Left forelimb (tissue), 1 donor: ENCODE results near the gene CCNB2.
"Not testable (repeated sequence)": the region's sequence is repeated elsewhere in the genome, so short reads cannot be mapped to it uniquely, and the experiment has no call there.

Source experiments
- DNase-seq: peaks from one replicate; pipeline ENCODE4 v3.0.0-alpha.2; 2018; ENCODE audit warnings: low spot score

The CCNB2 gene

DNA sequence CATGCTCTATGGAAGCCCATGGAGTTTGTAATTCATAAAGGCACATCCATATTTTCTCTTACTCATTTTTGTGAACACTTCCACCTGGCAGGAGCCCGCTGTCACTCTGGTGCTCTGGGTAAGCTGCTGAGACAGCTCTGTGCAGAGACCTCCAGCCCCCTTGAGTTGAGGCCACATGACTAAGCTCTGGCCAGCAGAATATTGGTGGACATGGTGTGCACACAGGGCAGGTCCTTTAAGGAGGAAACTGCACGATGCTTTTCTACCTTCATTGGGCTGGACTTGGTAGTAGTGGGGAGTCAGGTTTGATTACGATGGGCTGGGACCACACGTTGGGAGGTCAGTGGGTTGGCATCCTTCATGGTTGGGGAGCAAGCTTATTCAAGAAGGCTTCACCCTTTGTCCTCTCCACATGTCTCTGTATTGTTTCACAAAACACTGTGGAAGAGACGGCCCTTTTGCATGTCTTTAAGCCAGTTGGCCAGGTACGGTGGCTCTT, 29.0 kb downstream of the CCNB2 start:
- no peak for DNase-seq

DNA sequence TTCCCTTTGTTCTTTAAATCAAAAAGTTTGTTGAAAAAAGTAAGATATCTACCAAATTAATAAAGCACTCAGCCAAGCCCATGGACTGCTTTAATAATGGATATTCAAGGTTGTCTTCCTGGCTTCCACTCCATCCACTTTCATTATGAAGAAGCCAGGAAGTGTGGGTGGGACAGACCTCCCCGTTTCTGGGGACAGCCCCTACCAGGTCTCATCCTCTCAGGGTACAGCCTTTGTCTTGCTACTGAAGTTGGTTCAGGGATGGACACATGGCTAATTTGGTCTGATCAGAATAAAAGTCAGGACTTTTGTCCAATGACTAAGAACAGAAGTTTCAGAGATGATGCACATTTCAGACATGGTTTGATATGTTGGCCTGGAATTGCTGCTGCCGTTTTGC, 32.6 kb downstream of the CCNB2 start:
- DNase-seq: no peak

DNA sequence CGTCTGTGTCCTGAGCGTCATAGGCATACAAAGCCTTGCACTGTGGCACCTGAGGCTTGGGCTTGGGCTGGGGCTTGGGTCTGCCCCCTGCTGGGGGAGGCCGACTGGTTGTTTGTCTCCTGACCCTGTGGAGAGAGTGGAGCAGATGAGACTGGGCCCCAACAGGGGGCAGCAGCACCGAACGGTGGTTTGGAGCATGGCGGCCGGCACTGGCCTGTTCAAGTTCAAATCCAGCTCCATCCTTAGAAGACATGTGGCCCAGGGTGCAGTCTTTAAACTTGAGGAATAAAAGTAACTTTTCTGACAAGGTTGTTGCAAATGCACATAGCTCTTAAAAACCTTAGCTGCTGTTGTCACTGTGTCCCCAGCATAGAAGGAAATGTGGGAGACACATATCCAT, 33.3 kb downstream of the CCNB2 start:
- no peak for DNase-seq

DNA sequence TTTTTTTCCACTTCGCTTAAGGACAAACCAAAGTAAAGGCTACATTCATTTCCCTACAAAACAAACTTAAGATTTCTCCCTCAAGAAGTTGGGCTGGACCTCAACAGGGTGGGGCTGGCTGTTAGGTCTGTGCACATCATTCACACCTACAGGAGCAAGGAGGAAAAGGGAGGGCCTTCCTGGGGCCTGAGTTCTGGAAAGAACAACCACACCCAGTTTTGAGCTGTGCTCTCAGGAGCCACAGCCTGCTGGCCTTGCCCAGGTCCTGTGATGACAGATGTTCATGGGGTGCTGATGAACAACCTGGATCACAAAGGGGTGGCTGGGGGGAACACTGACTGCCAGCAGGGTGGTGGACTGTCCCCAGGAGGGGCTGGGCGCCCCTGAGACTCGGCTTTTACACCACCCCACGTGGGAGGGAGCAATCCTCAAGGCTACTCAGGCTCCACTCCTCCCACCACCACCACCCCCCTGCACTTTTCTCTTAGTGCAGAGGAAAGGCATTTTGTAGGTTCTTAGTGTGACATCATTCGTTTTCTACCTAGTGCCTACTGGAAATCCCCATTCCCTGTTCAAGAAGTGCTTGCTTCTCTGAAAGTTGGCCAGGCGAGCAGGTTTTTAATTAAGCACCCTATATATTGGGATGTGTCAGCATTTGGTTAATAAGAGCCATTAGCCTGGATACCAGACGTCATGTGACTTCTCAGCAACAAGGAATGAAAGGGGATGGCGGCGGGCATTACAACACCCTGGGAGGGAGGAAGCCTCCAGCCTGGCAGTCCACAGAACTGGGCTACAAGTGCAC, 35.7 kb downstream of the CCNB2 start:
- DNase-seq: no peak

DNA sequence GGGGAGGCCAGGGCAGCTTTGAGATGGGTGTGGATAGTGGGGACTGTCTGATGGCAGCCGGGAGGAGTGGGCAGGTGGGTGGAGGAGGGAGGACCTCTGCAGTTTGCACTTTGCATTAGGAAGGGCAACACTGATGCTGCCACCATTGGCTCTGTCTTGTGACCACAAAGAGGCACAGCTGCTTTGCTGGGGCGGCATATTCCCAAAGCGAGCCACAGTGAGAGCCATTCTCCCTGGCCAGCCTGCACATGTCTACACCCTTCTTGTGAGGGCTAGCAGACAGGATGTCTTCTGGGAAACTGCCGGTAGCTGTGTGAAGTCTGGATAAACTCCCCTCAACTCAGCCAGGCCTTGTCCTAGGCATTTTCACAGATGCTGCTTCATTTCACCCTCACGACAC, 38.3 kb downstream of the CCNB2 start:
- no peak for DNase-seq

DNA sequence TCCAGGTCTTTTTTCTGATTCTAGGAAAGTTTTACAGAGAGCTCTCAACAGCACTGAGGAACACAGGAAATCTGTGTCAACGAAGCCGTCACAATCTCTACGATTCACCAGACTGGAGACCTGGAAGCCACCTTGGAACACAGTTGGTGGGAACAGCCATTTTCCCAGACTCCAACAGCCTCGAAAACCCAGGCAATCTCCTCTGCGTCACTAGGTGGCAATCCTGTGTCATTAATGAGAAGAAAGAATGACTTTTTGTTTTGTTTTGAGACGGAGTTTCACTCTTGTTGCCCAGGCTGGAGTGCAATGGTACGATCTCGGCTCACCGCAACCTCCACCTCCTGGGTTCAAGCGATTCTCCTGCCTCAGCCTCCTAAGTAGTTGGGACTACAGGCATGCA, 39.6 kb downstream of the CCNB2 start:
- DNase-seq: not testable (repeated sequence)

DNA sequence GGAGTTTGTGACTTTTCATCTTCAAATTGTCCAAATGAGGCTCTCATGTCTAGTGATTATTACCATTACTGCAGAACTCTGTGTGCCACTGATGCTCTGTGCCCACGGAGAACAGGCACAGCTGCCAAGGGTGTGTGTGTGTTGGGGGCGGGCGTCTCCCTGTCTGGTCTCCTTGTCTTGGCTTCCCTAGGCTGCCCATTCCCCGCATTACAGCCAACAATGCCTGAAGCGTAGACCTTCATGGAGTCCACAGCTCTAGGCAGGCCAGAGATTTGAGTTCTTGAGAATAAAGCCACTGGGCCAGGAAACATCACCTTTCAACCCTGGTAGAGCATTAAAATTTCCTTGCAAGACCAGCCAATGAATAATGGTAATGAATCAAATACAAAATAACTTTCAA, 42.7 kb downstream of the CCNB2 start:
- no peak for DNase-seq

DNA sequence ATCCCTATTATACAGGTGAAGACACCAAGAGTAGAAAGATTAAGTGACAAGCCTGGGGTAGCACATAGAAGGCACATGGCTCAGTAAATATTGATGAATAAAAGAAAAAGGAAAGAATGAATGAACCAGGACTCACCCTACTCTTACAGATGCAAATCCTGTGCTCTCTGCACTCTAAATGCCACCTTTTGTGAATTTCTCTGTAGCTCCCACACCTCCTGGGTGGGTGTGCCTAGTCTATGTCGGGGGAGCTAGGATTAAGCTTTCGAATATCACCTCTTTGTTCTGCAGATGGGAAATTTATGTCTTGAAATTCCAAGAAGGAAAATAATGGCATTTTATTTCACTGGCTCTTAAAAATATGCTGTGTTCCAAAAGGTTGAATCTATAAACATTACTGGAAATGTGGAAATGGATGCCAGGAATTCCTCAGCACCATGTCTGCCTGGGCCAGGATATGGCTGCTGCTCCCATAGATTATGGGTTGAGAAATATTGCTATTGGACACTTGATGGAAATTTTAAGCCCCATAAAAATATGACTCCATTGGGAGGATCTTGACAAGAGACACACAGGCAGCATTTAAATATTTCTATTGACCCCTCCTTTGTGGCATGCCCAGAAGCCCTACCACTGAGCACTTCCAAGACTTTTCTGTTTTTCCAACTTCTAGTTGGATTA, 43.3 kb downstream of the CCNB2 start:
- DNase-seq: no peak

DNA sequence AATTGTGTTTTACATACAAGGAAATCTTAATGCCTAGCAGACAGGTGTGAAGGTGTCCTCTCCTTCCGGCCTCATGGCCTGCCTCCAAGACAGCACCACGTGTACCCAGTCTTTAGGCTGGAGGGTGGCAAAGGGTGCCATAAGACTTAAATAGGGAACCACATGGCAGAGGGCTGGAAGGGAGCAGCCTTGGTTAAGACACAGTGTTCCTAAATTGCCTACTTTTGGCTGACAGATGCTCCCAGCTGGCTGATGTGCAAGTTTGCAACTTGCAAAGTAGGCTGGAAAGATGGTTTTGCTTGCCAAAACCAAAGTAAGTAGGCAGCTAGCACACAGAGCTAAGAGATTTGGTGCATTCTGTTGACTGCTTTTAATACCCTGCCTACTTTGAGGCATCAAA, 45.2 kb downstream of the CCNB2 start:
- no peak for DNase-seq

DNA sequence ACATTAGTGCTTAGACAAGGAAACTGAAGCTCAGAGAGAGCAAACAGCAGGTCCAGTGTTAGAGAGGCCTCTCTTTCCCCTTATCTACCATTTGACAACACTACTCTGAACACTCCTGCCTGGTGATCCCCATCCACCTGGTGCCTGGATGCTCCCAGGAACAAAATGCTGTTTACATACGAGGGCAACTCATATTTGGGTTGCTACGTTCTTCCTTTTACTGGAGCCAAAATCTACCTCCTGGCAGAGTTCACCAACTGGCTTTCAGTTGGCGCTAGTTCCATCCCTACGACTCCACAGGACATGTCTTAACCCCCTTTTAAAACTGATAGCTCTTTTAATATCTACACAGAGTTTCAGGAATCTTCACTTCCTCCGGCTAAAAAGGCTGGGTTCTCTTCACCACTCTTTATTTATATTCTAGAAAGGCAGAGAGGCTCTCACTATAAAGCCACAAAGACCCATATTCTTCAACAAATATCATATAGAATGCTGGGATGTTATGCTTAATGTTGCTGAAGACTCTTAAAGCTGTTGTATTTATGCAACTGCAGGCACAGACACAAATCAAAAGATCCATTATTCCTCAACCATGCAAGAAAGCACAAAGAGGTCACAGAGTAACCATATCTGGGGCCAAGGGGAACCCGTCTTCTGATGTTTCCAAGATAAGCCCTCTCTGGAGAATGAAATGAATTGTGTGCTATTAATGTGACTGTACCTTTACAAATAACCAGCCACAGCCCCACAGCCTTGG, 47.9 kb downstream of the CCNB2 start:
- DNase-seq: no peak

DNA sequence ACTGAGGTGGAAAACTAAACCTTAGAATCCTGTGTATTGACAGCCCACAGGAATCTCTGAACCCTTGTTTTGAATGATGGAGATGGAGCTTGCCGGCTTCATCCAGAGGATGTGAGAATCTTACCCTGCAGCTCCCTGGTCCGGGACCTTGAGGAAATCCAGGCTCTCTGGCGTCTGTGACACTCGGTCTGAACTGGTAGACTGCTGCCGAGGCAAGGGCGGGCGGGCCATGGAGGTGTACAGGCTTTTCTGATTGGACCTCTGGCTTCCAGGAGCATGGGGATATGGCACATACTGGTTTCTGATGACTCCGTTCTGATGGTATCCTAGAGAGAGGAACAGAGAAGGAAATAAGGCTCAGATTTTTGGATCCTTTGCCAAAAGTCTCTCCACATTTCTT, 48.5 kb downstream of the CCNB2 start:
- no peak for DNase-seq

DNA sequence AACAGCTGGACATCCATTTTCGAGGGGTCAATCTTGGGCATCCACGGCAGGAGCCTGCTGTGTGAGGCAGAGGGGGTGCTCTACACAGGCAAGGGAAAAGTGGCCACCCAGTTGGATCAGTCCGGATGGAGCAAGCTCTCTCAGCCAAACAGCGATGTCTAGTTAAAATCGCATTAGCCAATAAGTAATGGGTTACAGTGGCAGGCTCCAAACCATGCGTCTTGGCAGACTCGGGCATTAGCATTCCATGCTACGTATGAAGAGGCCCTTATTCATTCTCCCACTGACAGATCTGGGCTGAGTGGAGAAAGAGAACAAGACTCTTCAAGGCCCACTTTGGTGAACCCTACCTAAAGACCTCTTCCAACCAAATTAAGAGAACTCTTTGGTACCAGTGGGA, 49.3 kb downstream of the CCNB2 start:
- DNase-seq: no peak

DNA sequence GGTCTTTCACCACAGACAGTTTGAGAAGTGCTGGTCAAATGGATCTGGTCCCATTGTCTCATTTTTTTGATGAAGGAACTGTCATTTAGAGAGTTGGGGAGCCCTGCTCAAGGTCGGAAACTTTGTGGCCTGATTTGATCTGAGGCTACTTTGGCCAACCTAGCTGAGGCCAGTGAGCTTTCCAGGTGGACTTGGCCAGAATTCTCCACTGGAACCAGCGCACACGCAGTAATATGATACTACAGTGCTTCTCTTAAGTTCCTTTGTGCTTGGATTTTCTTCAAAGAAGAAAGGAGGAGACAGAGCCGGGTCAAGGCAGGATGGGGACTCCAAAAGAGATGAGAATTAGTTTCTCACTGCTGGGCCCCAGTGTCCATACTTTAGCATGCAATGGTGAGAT, 50.5 kb downstream of the CCNB2 start:
- DNase-seq: no peak

DNA sequence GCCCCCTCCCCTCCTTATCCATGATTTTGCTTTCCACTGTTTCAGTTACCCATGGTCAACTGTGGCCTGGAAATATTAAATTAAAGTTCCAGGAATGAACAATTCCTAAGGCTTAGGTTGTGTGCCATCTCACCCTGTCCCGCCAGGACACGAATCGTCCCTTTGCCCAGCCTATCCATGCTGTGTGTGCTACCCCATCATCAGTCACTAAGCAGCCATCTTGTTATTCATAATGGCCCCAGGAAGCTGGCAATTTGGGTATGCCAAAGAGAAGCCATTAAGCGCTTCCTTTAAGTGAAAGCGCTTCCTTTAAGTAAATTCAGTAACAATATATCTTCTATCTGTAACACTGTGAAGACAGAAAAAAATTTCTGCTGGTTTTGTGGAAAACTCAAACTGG, 52.5 kb downstream of the CCNB2 start:
- DNase-seq: no peak

DNA sequence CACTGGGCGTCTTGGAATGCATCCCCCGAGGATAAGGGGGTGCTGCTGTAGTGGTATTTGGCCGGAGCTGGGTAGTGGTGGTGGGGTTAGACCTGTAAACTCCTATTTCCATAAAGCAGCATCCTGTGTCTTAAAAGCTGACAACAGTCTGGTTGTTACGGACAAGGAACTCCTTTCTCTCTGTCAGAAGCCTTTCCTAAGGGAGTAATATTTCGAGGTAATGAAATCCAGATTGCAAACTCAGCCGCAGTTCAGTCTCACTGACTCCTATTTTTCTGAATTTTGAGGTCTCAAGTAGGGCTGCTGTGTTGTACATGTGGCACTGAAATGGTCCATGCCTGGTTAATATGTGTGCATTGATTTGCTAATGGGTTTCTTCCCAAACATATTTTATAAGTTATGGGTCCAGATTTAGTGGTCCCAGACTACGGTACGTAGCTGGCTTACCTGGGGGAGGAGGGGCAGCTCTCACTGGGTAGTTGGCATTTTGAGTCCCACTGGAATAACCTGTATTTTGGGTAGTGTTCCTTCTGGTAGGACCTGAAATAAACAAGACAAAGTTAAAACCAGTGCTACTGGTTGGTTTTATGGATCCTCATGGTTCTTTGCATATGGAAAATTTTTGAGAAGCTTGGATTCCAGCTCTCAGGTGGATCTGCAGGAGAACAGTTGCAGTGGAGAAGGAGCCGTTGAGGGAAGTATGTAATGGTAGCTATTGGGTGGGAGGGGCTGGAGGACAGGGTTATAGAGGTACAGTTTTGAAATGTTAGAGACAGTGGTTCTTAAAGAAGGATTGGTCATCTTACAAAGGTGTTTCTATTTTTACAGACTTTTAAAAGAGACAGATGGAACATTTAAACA, 53.1 kb downstream of the CCNB2 start:
- no peak for DNase-seq

DNA sequence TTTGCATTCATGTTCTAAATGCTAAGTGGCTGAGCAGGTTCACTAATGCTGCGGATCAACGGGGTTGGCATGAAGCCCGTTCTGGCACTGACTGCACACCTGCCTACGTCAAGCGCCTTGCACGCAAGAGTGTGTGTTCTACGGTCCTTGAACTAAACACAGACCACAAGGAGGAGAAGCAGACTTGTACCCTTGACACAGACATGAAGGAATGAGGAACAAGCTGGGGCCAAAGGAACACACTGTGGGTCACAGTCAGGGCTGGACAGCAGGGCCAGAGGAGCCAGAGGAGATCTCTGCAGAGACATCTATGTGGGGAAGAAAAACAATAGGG, 53.7 kb downstream of the CCNB2 start:
- no peak for DNase-seq

DNA sequence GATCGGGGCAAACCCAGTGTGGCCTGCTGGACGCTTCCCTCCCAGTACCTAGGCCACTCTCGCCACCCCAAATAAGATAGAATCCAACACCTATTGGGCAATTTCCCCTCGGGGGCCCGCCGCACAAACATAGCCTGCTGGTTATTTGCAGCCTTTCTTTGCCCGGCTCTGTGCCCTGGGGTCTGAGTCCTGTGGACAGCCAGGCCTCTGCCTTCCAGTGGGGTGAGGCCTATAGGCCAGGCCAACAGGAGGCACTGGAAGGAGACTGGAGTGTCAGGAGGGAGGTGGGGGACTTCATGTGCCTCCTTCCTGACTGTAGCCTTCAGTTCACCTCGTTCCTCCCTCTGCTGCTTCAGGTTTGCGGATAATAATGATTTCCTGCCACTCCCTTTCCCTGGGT, 54.3 kb downstream of the CCNB2 start:
- no peak for DNase-seq

DNA sequence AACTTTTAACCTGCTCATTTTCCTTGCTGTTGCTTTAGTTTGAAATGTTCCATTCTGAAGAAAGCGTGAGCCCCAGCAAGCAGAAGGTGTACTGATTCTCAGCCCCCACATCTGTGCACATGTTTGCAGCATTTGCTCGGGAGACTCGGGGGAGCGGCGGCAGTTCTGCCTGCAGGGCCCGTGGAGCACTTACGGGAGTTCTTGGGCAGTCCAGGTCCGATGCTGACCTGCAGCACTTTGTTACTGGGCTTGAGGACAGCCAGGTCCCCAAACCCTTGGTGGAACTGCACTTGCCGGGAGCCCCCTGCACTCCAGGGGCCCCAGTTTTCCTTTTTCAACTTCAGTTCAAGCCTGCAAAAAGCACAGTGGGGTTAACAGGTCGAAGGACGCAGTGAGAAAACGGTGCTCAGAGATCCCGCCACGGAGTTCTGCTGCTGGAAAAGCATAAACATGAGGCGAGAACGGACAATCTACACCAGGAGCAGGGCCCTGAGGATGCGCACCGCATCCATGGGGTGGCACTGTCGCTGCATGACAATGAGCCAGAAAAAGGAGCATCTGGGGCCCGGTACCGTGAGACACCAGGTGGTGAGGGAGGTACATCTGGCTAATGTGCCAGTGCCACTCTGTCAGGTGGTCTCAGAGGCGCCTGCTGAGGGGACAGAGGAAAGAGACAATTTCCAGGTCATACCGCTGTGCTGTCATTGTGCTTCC, 56.1 kb downstream of the CCNB2 start:
- DNase-seq: no peak

DNA sequence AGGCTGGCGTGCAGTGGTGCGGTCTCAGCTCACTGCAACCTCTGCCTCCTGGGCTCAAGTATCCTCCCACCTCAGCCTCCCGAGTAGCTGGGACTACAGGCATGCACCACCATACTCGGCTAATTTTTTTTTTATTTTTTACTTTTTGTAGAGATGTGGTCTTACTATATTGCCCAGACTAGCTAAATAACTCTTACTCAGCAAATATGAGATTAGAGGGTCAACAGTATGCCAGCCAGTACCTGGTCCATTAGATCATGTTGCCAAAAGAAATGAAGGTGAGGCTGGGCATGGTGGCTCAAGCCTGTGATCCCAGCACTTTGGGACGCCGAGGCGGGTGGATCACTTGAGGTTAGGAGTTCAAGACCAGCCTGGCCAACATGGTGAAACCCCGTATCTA, 57.1 kb downstream of the CCNB2 start:
- not testable (repeated sequence) for DNase-seq

DNA sequence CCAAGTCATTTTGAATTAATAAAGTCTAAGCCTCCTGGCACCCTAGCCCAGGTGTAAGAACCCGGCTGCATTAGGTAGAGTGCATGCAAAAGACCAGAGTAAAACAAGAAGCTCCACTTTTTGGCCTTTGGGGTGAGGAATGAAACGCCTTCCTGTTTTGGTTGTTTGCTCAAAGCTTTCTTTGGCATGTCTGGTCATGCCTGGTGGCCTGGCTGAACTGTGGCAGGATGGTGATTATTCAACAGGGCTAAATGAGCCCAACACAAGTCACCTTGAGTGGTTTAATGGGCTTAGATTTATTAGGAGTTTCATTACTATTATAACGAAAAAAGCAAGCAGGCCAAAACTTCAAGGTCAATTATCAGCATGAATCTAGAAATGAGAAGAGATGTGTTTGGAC, 60.8 kb downstream of the CCNB2 start:
- no peak for DNase-seq

DNA sequence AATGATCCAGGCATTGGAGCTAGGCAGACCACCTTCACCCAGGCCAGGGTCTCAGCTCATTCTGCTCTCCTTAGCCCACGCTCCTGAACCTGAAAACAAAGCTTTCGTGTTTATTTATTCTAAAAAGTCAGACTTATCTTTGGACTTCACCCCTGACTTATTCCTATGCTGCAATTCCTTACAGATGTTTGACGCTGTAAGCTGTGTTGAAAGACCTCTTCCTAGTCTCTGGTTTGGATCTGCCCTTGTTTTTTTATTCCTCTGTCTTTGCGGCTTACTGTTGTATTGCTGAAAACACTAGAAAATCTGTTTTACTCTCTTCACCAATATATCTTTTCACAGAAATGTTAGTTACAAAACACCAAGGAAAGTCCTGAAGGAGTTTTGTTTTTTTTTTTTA, 61.2 kb downstream of the CCNB2 start:
- DNase-seq: no peak
